ENCODE results near the gene CD109. TPM values are rescaled to one million over a fixed set of nuclear protein-coding genes. Genes with fewer than 3 reads are reported as not detected.

The CD109 gene
- total and polyA plus RNA-seq, 2 of the 8 experiments (the other 6 are each of a cell fraction or from before 2014, with no cell fraction given) = 1.4 to 5.3 TPM

GRCh38 chr6:73649783-73650182 lies 46.2 kb upstream of the CD109 start (continued):
- TF ChIP-seq CHD7 (IDR thresholded peaks at IDR 0.05; ENCODE audit: insufficient replicate concordance, low read length) = no peak
- TF ChIP-seq RAD21 (IDR thresholded peaks at IDR 0.05 in 1 of 2, conservative IDR thresholded peaks at IDR 0.05 in 1 of 2; ENCODE audit: low read depth in 2 of 2, low read length in 2 of 2) = no peak
- no peak for TF ChIP-seq CREB1 (IDR thresholded peaks at IDR 0.05)
- TF ChIP-seq CEBPB (IDR thresholded peaks at IDR 0.05; ENCODE audit: low read depth, low read length) = no peak
- no peak for TF ChIP-seq HDAC6 (IDR thresholded peaks at IDR 0.05; ENCODE audit: low read depth, low read length)
- no peak for TF ChIP-seq HDAC2 (IDR thresholded peaks at IDR 0.05; ENCODE audit: borderline replicate concordance in 1 of 2, low read depth in 2 of 2, low read length in 2 of 2)
- no peak for TF ChIP-seq JUND (IDR thresholded peaks at IDR 0.05; ENCODE audit: low read length)
- no peak for TF ChIP-seq EZH2 (IDR thresholded peaks at IDR 0.05; ENCODE audit: low read depth, low read length, severe bottlenecking)
- no peak for TF ChIP-seq NANOG (IDR thresholded peaks at IDR 0.05; ENCODE audit: insufficient read depth, low read depth, low read length, poor library complexity, severe bottlenecking)
- no peak for TF ChIP-seq GABPA (IDR thresholded peaks at IDR 0.05; ENCODE audit: borderline replicate concordance, insufficient read depth, low read length)
- TF ChIP-seq CBX8 (IDR thresholded peaks at IDR 0.05; ENCODE audit: borderline replicate concordance, low read depth, low read length) = no peak

Measured in H1 (cell line).